GM12891 (cell line): ENCODE measurements around the gene TANC1.

Source experiments
- PAX5 ChIP-seq: IDR thresholded peaks from 2 replicates; pipeline ENCODE4 v1.6.1; 2011; ENCODE audit warnings: low read length, moderate library complexity, mild to moderate bottlenecking; ENCODE audit not compliant: insufficient read depth, severe bottlenecking
- POLR2A ChIP-seq: IDR thresholded peaks from 2 replicates; pipeline ENCODE4 v1.6.1; 2011; ENCODE audit warnings: low read depth, low read length, control low read depth
- POLR2AphosphoS5 ChIP-seq: IDR thresholded peaks from 2 replicates; pipeline ENCODE4 v1.6.1; 2011; ENCODE audit warnings: low read depth, low read length, control low read depth
- TAF1 ChIP-seq: IDR thresholded peaks from 2 replicates; pipeline ENCODE4 v1.6.1; 2011; ENCODE audit warnings: low read depth, low read length, control low read depth

- TF ChIP-seq POLR2AphosphoS5 = no peak
- TF ChIP-seq POLR2A = no peak
- TF ChIP-seq TAF1 = no peak
- no peak for TF ChIP-seq PAX5
Observed at GRCh38 chr2:159194241-159194640, 225.8 kb downstream of the TANC1 start.
